Renal pelvis (tissue), 4 donors: Measurements from ENCODE around the gene INPP4A. TPM values are rescaled to one million over a fixed set of nuclear protein-coding genes. Genes with fewer than 3 reads are reported as not detected.

ENCODE experiments used
- DNase-seq: peaks from one replicate; pipeline ENCODE4 v3.0.0-alpha.2; 2013
- polyA plus RNA-seq, 3 donors: library from polyadenylated mRNA; unstranded; fragments of 120-200 nt; gene quantifications; one replicate each; pipeline ENCODE4 v1.2.1, GENCODE V29; 2013; ENCODE audit not compliant: insufficient read length in 3 of 3

Gene INPP4A
- polyA plus RNA-seq, 3 donors = 21.1 to 24.5 (median 22.9) TPM

- no peak for DNase-seq
These were observed 172.5 kb downstream of the INPP4A start for GRCh38 chr2:98617149-98617548.

- DNase-seq = no peak
These were observed 179.0 kb downstream of the INPP4A start for GRCh38 chr2:98623657-98624056.

- no peak for DNase-seq
These were observed 187.7 kb downstream of the INPP4A start for GRCh38 chr2:98632351-98632750.

DNA sequence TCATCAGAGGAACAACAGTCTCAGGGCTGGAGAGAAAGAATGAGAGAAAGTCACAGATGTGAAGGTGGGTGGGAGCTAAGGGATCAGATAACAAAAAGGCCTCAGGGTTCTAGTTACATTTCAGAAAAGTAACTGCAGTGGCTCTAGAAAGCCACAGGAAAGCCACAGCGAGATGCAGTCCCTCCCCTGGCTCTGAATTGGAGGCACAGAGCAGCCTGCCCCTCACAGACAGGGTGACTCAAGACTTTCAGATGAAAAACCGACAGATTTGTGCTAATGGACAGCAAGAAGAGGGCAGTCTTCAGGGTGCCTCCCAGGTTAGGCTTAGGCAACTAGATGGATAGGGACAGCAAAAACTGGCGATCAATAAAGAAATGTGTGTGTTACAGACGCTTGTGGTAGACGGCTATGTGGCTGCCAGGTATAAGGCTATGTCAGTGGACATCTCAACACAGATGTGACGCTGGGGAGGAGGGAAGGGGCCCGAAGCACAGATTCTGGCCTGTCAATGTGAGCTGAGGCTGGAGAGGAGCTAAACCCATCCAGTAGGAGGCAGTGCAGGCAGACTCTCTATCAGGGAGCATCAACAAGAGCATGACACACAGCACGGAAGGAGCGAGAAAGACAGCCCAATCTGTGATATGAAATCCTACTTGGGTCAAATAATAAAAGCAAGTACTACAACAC lies 189.9 kb downstream of the INPP4A start:
- no peak for DNase-seq

GRCh38 chr2:98637401-98638147 lies 192.9 kb downstream of the INPP4A start:
- no peak for DNase-seq

GRCh38 chr2:98643496-98644100 lies 198.9 kb downstream of the INPP4A start:
- no peak for DNase-seq

Other genes with a start within 250 kb of the INPP4A start
- gene CNGA3, start 98.4 kb upstream of the INPP4A start, polyA plus RNA-seq = not detected
- gene COA5, start 163.7 kb downstream of the INPP4A start, polyA plus RNA-seq = 10 to 100 TPM; 72.1 to 84.7 (median 81.2) TPM
- gene UNC50, start 163.7 kb downstream of the INPP4A start, polyA plus RNA-seq = 10 to 100 TPM; 64.4 to 73.4 (median 68.2) TPM